ENCODE measurements around the gene RAP1GAP2. TPM values are rescaled to one million over a fixed set of nuclear protein-coding genes. Genes with fewer than 3 reads are reported as not detected.

The RAP1GAP2 gene
- total and polyA plus RNA-seq, 11 donors, result 13.5 to 44.1 (median 34.3) TPM

DNA sequence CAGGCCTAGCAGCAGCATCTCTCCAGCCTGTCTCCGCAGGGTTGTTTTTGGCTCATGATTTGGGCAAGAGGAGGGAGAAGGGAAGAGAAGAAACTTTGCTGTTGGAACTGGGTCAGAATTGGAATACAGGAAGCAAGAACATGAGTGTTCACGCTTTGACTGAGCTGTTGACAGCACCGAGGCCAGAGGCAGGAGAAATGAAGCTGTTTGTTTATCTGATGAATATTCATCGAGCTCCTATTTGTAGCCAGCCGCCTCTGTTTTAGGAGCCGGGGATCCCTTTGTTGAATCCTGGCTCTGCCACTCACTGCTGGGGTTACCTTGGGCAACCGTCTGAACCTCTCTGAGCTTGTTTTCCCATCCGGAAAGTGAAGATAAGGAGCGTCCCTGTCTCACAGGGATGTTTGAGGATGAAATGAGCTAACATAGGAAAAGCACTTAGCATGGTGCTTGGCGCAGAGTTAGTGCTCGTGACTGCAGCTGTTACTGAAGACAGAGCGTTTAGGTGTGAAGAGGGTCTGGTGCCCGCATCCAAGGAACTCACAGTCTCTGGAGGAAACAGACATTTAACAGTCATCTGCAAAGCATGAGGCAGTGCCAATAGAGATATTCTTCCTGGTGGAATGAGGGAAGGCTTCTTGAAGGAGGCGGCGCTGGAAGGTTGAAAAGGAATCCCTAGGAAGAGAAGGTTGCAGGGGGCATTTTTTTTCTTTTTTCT lies 29.2 kb downstream of the RAP1GAP2 start:
- intact Hi-C loops (cut with DNase I), result loop anchor here in 1 of 10 donors (5.0 kb wide), 1 partner anchor 107 kb away; no protein-coding TSS in a partner anchor
- Histone ChIP-seq H3K36me3 (no peaks in the 10 kb centered on the region), H3K27me3 (peaks cover 0 to 16% (median 0%) of the 10 kb centered on the region in 9 donors), H3K27ac (no peak overlapping the region), H3K4me3 (no peak overlapping the region), H3K9me3 (no peaks in the 10 kb centered on the region), H3K4me1 (peaks cover 0 to 15% (median 0%) of the 10 kb centered on the region in 12 donors)
- no peak for ATAC-seq
- no peak for TF ChIP-seq POLR2A (IDR thresholded peaks at IDR 0.05)
- TF ChIP-seq, protein P1, sequence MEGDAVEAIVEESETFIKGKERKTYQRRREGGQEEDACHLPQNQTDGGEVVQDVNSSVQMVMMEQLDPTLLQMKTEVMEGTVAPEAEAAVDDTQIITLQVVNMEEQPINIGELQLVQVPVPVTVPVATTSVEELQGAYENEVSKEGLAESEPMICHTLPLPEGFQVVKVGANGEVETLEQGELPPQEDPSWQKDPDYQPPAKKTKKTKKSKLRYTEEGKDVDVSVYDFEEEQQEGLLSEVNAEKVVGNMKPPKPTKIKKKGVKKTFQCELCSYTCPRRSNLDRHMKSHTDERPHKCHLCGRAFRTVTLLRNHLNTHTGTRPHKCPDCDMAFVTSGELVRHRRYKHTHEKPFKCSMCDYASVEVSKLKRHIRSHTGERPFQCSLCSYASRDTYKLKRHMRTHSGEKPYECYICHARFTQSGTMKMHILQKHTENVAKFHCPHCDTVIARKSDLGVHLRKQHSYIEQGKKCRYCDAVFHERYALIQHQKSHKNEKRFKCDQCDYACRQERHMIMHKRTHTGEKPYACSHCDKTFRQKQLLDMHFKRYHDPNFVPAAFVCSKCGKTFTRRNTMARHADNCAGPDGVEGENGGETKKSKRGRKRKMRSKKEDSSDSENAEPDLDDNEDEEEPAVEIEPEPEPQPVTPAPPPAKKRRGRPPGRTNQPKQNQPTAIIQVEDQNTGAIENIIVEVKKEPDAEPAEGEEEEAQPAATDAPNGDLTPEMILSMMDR (IDR thresholded peaks at IDR 0.05), result no peak
- 46 to 56% (median 54%) methylated on average over 14 to 15 of the region's 15 CpGs for WGBS, 4 donors
- DNase-seq, result no peak

DNA sequence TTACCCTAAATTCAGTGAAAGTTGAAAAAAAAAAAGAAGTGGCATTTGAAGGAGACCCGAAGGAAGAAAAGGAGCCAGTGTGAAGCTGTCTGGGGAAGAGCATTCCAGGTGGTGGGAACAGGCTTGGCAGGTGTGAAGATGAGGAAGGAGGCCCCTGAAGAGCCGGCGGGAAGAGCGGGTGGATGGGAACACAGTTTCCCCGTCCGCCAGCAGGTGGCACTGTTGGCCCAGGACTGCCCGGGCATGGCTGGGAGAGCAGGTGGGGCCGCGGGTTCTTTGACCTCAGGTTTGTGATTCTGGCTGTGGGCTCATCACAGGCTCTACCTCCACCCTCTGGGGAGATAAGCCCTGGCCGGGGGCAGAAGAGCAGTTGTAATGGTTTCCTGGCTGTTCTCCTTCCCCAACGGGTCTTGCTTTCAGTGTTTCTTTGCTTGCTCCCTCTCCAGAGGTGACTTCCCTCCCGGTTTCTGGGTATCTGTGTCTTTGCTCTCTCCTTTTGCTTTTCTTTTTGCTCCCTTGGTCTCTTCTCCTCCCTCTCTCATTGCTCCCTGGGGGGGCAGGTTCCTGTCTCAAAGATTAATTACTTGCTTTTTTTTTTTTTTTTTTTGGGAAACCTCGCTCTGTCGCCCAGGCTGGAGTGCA lies 32.3 kb downstream of the RAP1GAP2 start:
- no peak for TF ChIP-seq POLR2A (IDR thresholded peaks at IDR 0.05)
- TF ChIP-seq, protein P1 (IDR thresholded peaks at IDR 0.05), result peak; percentile 81 to 98 (median 94)
- H3K36me3 ChIP-seq, result no peaks in the 10 kb centered on the region
- no peak overlapping the region for H3K4me3 ChIP-seq
- 17 to 21% (median 19%) methylated on average over 14 of the region's 14 CpGs for WGBS, 4 donors
- H3K9me3 ChIP-seq, result no peaks in the 10 kb centered on the region
- peaks cover 0 to 15% (median 0%) of the 10 kb centered on the region in 12 donors for H3K4me1 ChIP-seq
- intact Hi-C loops (cut with DNase I), result loop anchor here (1.0 to 5.0 kb wide), 5 partner anchors 104 to 185 kb away; no protein-coding TSS in a partner anchor
- no peak overlapping the region for H3K27ac ChIP-seq
- H3K27me3 ChIP-seq, result peaks cover 0 to 8% (median 0%) of the 10 kb centered on the region in 9 donors
- peak; percentile 62 to 88 (median 71) for DNase-seq
- peak; percentile 71 to 86 (median 86) for ATAC-seq

DNA sequence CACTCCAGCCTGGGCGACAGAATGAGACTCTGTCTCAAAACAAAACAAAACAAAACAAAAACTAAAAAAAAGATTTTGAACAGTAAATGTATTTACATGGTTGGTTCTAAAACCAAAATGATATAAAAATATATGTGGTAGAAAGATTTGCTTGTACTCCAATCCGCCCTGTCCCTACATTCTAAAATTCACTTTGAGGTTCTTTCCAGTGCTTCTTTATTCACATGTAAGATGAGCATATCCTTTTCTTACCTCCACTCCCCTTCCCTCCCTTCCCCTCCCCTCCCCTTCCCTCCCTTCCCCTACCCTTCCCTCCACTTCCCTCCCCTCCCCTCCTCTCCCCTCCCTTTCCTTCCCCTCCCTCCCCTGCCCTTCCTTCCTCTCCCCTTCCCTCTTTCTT lies 34.4 kb downstream of the RAP1GAP2 start:
- TF ChIP-seq, protein P1 (IDR thresholded peaks at IDR 0.05), result no peak
- TF ChIP-seq POLR2A (IDR thresholded peaks at IDR 0.05), result no peak
- intact Hi-C loops (cut with DNase I), result loop anchor here in 1 of 10 donors (2.0 kb wide), 1 partner anchor 98 kb away; no protein-coding TSS in a partner anchor
- WGBS, 4 donors, result 45 to 60% (median 48%) methylated on average over 2 of the region's 2 CpGs

DNA sequence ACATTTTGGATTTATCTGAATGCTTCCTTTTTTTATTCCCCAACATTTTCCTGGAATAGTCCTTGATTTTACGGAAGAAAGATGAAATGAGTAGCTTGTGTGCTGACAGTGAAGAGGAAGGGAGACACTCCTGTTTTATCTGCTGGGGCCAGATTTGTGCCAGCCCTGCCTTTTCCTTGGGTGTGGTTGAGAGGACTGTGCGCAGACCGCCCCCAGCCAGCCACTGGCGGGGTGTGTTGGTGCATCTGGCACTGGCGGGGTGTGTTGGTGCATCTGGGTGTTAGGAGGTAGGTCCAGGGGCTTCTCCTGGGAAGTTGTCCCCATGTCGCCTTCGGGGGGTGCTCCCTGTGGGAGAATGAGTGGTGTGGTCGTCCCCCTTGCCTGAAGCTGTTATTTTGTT lies 39.5 kb downstream of the RAP1GAP2 start:
- intact Hi-C loops (cut with DNase I), result no loop called here
- TF ChIP-seq POLR2A (IDR thresholded peaks at IDR 0.05), result no peak
- TF ChIP-seq, protein P1 (IDR thresholded peaks at IDR 0.05), result no peak
- no peak overlapping the region for H3K27ac ChIP-seq
- no peaks in the 10 kb centered on the region for H3K9me3 ChIP-seq
- DNase-seq (no peak), ATAC-seq (no peak)
- 61 to 72% (median 66%) methylated on average over 8 of the region's 8 CpGs for WGBS, 4 donors
- no peak overlapping the region for H3K4me3 ChIP-seq
- peaks cover 0 to 5% (median 0%) of the 10 kb centered on the region in 12 donors for H3K4me1 ChIP-seq
- no peaks in the 10 kb centered on the region for H3K36me3 ChIP-seq
- H3K27me3 ChIP-seq, result no peaks in the 10 kb centered on the region

More for the DNA sequence above, 34.4 kb downstream of the RAP1GAP2 start:
- no peaks in the 10 kb centered on the region for H3K36me3 ChIP-seq
- no peak for ATAC-seq
- H3K9me3 ChIP-seq, result no peaks in the 10 kb centered on the region
- peaks cover 0 to 6% (median under 1%) of the 10 kb centered on the region in 12 donors for H3K4me1 ChIP-seq
- no peak overlapping the region for H3K27ac ChIP-seq
- peaks cover 0 to 7% (median 0%) of the 10 kb centered on the region in 9 donors for H3K27me3 ChIP-seq
- no peak for DNase-seq
- H3K4me3 ChIP-seq, result no peak overlapping the region

All from heart left ventricle (tissue), 16 donors.